ENCODE data around the gene NUDT21.
"Not testable (repeated sequence)": the region's sequence is repeated elsewhere in the genome, so short reads cannot be mapped to it uniquely, and the experiment has no call there.

Gene NUDT21

GRCh38 chr16:56399047-56399446 is 52.1 kb downstream of the NUDT21 start:
- Histone ChIP-seq H3K27ac (ENCODE audit: low read length, poor library complexity, severe bottlenecking) (no peak overlapping the region), H3K18ac (ENCODE audit: low read depth in 1 of 2, low read length in 2 of 2) (no peak overlapping the region), H4K91ac (ENCODE audit: low read length) (no peak overlapping the region), H2BK120ac (ENCODE audit: low read depth, low read length) (no peak overlapping the region), H3K4me2 (ENCODE audit: low read length, poor library complexity, severe bottlenecking) (no peak overlapping the region), H2BK12ac (ENCODE audit: low read length in 2 of 2) (no peak overlapping the region), H2BK5ac (ENCODE audit: low read depth, low read length, poor library complexity, severe bottlenecking) (no peak overlapping the region), H2AFZ (ENCODE audit: low read depth, low read length) (no peak overlapping the region), H3K4me1 (ENCODE audit: control insufficient read depth, insufficient read depth, low read depth, low read length) (no peaks in the 10 kb centered on the region), H3K4me3 (ENCODE audit: insufficient read depth in 1 of 2, low read depth in 1 of 2, low read length in 2 of 2) (no peak overlapping the region), H3K9ac (ENCODE audit: low read length) (no peak overlapping the region), H3K36me3 (ENCODE audit: control insufficient read depth in 1 of 2, insufficient read depth in 2 of 2, low read depth in 1 of 2, low read length in 2 of 2) (peaks cover 17 to 59% of the 10 kb centered on the region in 2 experiments), H3K27me3 (ENCODE audit: control insufficient read depth in 1 of 2, insufficient read depth in 1 of 2, low read length in 2 of 2) (no peaks in the 10 kb centered on the region), H3K14ac (ENCODE audit: low read length in 2 of 2) (no peak overlapping the region), H4K8ac (ENCODE audit: low read length) (no peak overlapping the region), H3K4ac (ENCODE audit: low read depth in 1 of 2, low read length in 2 of 2) (no peak overlapping the region), H3K79me1 (replicated peaks; ENCODE audit: low read length, poor library complexity, severe bottlenecking) (peaks cover 10% of the 10 kb centered on the region), H2AK5ac (ENCODE audit: low read length, severe bottlenecking) (no peak overlapping the region), H2BK15ac (ENCODE audit: low read depth, poor library complexity, severe bottlenecking) (no peak overlapping the region), H3K23ac (ENCODE audit: low read length in 2 of 2) (no peak overlapping the region), H3K9me3 (ENCODE audit: control insufficient read depth, low read length) (no peaks in the 10 kb centered on the region)
- DNase-seq: no peak
- 100% methylated on average over 1 of the region's 2 CpGs for WGBS

GRCh38 chr16:56396724-56397123 is 54.4 kb downstream of the NUDT21 start:
- H3K14ac ChIP-seq (ENCODE audit: low read length in 2 of 2); H3K27ac ChIP-seq (ENCODE audit: low read length, poor library complexity, severe bottlenecking); H3K23ac ChIP-seq (ENCODE audit: low read length in 2 of 2); H3K27me3 ChIP-seq (ENCODE audit: control insufficient read depth in 1 of 2, insufficient read depth in 1 of 2, low read length in 2 of 2); H4K91ac ChIP-seq (ENCODE audit: low read length); H2AFZ ChIP-seq (ENCODE audit: low read depth, low read length); H3K18ac ChIP-seq (ENCODE audit: low read depth in 1 of 2, low read length in 2 of 2); H3K79me1 ChIP-seq (replicated peaks; ENCODE audit: low read length, poor library complexity, severe bottlenecking); H4K8ac ChIP-seq (ENCODE audit: low read length); H2BK12ac ChIP-seq (ENCODE audit: low read length in 2 of 2); H2BK5ac ChIP-seq (ENCODE audit: low read depth, low read length, poor library complexity, severe bottlenecking); H2AK5ac ChIP-seq (ENCODE audit: low read length, severe bottlenecking); H3K4me2 ChIP-seq (ENCODE audit: low read length, poor library complexity, severe bottlenecking); H2BK15ac ChIP-seq (ENCODE audit: low read depth, poor library complexity, severe bottlenecking); DNase-seq; H3K9me3 ChIP-seq (ENCODE audit: control insufficient read depth, low read length); H2BK120ac ChIP-seq (ENCODE audit: low read depth, low read length); H3K4ac ChIP-seq (ENCODE audit: low read depth in 1 of 2, low read length in 2 of 2); H3K4me1 ChIP-seq (ENCODE audit: control insufficient read depth, insufficient read depth, low read depth, low read length); H3K4me3 ChIP-seq (ENCODE audit: insufficient read depth in 1 of 2, low read depth in 1 of 2, low read length in 2 of 2); H3K9ac ChIP-seq (ENCODE audit: low read length): not testable (repeated sequence)
- 0% methylated on average over 1 of the region's 3 CpGs for WGBS
- H3K36me3 ChIP-seq (ENCODE audit: control insufficient read depth in 1 of 2, insufficient read depth in 2 of 2, low read depth in 1 of 2, low read length in 2 of 2): peaks cover 6 to 36% of the 10 kb centered on the region in 2 experiments

GRCh38 chr16:56389554-56389953 is 61.6 kb downstream of the NUDT21 start:
- Histone ChIP-seq H3K4me2 (ENCODE audit: low read length, poor library complexity, severe bottlenecking) (no peak overlapping the region), H2AK5ac (ENCODE audit: low read length, severe bottlenecking) (no peak overlapping the region), H3K27me3 (ENCODE audit: control insufficient read depth in 1 of 2, insufficient read depth in 1 of 2, low read length in 2 of 2) (no peaks in the 10 kb centered on the region), H2BK12ac (ENCODE audit: low read length in 2 of 2) (no peak overlapping the region), H3K18ac (ENCODE audit: low read depth in 1 of 2, low read length in 2 of 2) (no peak overlapping the region), H3K23ac (ENCODE audit: low read length in 2 of 2) (no peak overlapping the region), H2BK120ac (ENCODE audit: low read depth, low read length) (no peak overlapping the region), H2BK5ac (ENCODE audit: low read depth, low read length, poor library complexity, severe bottlenecking) (no peak overlapping the region), H3K27ac (ENCODE audit: low read length, poor library complexity, severe bottlenecking) (peak overlapping the region; percentile 15), H3K79me1 (replicated peaks; ENCODE audit: low read length, poor library complexity, severe bottlenecking) (peaks cover 7% of the 10 kb centered on the region), H3K4ac (ENCODE audit: low read depth in 1 of 2, low read length in 2 of 2) (no peak overlapping the region), H3K9me3 (ENCODE audit: control insufficient read depth, low read length) (no peaks in the 10 kb centered on the region), H3K9ac (ENCODE audit: low read length) (peak overlapping the region; percentile 13), H3K4me3 (ENCODE audit: insufficient read depth in 1 of 2, low read depth in 1 of 2, low read length in 2 of 2) (no peak overlapping the region), H2BK15ac (ENCODE audit: low read depth, poor library complexity, severe bottlenecking) (no peak overlapping the region), H3K36me3 (ENCODE audit: control insufficient read depth in 1 of 2, insufficient read depth in 2 of 2, low read depth in 1 of 2, low read length in 2 of 2) (peaks cover 22 to 57% of the 10 kb centered on the region in 2 experiments), H3K14ac (ENCODE audit: low read length in 2 of 2) (no peak overlapping the region), H3K4me1 (ENCODE audit: control insufficient read depth, insufficient read depth, low read depth, low read length) (peaks cover 4% of the 10 kb centered on the region), H4K91ac (ENCODE audit: low read length) (peak overlapping the region; percentile 18), H2AFZ (ENCODE audit: low read depth, low read length) (no peak overlapping the region), H4K8ac (ENCODE audit: low read length) (no peak overlapping the region)
- DNase-seq: peak; percentile 83
- 26% methylated on average over 3 of the region's 3 CpGs for WGBS

GRCh38 chr16:56388209-56388608 is 62.9 kb downstream of the NUDT21 start:
- Histone ChIP-seq H3K79me1 (replicated peaks; ENCODE audit: low read length, poor library complexity, severe bottlenecking) (peaks cover 10% of the 10 kb centered on the region), H4K91ac (ENCODE audit: low read length) (no peak overlapping the region)

More at GRCh38 chr16:56388209-56388608, 62.9 kb downstream of the NUDT21 start:
- H2BK15ac ChIP-seq (ENCODE audit: low read depth, poor library complexity, severe bottlenecking): no peak overlapping the region
- no peak overlapping the region for H2BK12ac ChIP-seq (ENCODE audit: low read length in 2 of 2)
- no peaks in the 10 kb centered on the region for H3K27me3 ChIP-seq (ENCODE audit: control insufficient read depth in 1 of 2, insufficient read depth in 1 of 2, low read length in 2 of 2)
- H3K4me2 ChIP-seq (ENCODE audit: low read length, poor library complexity, severe bottlenecking): no peak overlapping the region
- no peak overlapping the region for H3K4me3 ChIP-seq (ENCODE audit: insufficient read depth in 1 of 2, low read depth in 1 of 2, low read length in 2 of 2)
- peak; percentile 40 for DNase-seq
- H3K9ac ChIP-seq (ENCODE audit: low read length): no peak overlapping the region
- H3K14ac ChIP-seq (ENCODE audit: low read length in 2 of 2): no peak overlapping the region
- H3K23ac ChIP-seq (ENCODE audit: low read length in 2 of 2): no peak overlapping the region
- H3K4me1 ChIP-seq (ENCODE audit: control insufficient read depth, insufficient read depth, low read depth, low read length): peaks cover 7% of the 10 kb centered on the region
- H3K4ac ChIP-seq (ENCODE audit: low read depth in 1 of 2, low read length in 2 of 2): no peak overlapping the region
- no peak overlapping the region for H2BK5ac ChIP-seq (ENCODE audit: low read depth, low read length, poor library complexity, severe bottlenecking)
- no peak overlapping the region for H4K8ac ChIP-seq (ENCODE audit: low read length)
- H3K9me3 ChIP-seq (ENCODE audit: control insufficient read depth, low read length): no peaks in the 10 kb centered on the region
- H2AFZ ChIP-seq (ENCODE audit: low read depth, low read length): no peak overlapping the region
- no peak overlapping the region for H3K27ac ChIP-seq (ENCODE audit: low read length, poor library complexity, severe bottlenecking)
- H3K36me3 ChIP-seq (ENCODE audit: control insufficient read depth in 1 of 2, insufficient read depth in 2 of 2, low read depth in 1 of 2, low read length in 2 of 2): peaks cover 24 to 70% of the 10 kb centered on the region in 2 experiments
- no peak overlapping the region for H2BK120ac ChIP-seq (ENCODE audit: low read depth, low read length)
- H2AK5ac ChIP-seq (ENCODE audit: low read length, severe bottlenecking): no peak overlapping the region
- no peak overlapping the region for H3K18ac ChIP-seq (ENCODE audit: low read depth in 1 of 2, low read length in 2 of 2)
